Fibroblast of lung (primary cell): ENCODE results near the gene TNIK.

Source experiments
- CTCF ChIP-seq, 2 donors: IDR thresholded peaks in 1 of 2; conservative IDR thresholded peaks in 1 of 2; 1 replicate in 1 of 2; 2 replicates in 1 of 2; pipeline ENCODE4 v1.5.1; 2011 to 2012; ENCODE audit warnings: low read length in 2 of 2, control low read depth in 1 of 2, inconsistent platforms in 1 of 2, low read depth in 1 of 2, mild to moderate bottlenecking in 1 of 2
- EZH2 ChIP-seq: IDR thresholded peaks from 2 replicates; pipeline ENCODE4 v1.5.1; 2012; ENCODE audit warnings: low read length, control low read depth, mild to moderate bottlenecking; ENCODE audit errors: missing control alignments

DNA sequence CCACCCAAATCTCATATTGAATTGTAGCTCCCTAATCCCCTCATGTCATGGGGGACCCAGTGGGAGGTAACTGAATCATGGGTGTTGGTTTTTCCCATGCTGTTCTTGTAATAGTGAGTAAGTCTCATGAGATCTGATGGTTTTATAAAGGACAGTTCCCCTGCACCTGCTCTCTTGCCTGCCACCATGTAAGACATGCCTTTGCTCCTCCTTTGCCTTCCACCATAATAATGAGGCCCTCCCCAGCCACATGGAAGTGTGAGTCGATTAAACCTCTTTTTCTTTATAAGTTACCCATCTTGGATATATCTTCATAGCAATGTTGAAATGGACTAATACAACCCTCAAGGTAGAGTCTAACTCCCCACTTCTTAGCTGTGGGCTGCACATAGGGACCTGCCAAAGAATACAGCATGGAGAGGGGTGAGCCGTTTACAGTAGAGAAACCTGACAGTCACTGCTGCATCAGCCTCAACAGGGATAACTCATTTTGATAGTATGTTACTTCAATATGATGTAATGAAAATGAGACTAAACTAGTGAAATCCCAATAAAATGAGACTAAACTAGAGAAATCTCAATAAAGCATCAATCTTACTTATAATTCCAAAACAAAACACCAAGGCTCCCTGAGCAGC is 117.3 kb downstream of the TNIK start:
- TF ChIP-seq CTCF (conservative IDR thresholded peaks at IDR 0.05 in 1 of 2, IDR thresholded peaks at IDR 0.05 in 1 of 2; ENCODE audit: low read depth in 1 of 2, low read length in 2 of 2): no peak
- no peak for TF ChIP-seq EZH2
